GM12878 (cell line): Measurements from ENCODE around the gene DNAJC15. TPM values are rescaled to one million over a fixed set of nuclear protein-coding genes. Genes with fewer than 3 reads are reported as not detected.

Source experiments
- ASH2L ChIP-seq: fragments of 300-600, 200-600 bp; sonication (generic); IDR thresholded peaks from 2 replicates; pipeline ENCODE4 v1.6.1; 2017; ENCODE audit warnings: low read depth, mild to moderate bottlenecking, borderline replicate concordance
- BACH1 ChIP-seq: fragments of 450-650 bp; IDR thresholded peaks from 2 replicates; pipeline ENCODE4 v1.6.1; 2017; ENCODE audit warnings: mild to moderate bottlenecking, borderline replicate concordance
- BRCA1 ChIP-seq: IDR thresholded peaks from 2 replicates; pipeline ENCODE4 v1.6.1; 2011; ENCODE audit warnings: low read depth, low read length, improper control_type of control experiment
- CBX5 ChIP-seq: sonication (generic); IDR thresholded peaks from 2 replicates; pipeline ENCODE4 v1.6.1; 2016; ENCODE audit warnings: low read depth, moderate library complexity, mild to moderate bottlenecking, inconsistent platforms
- EED ChIP-seq: sonication (generic); IDR thresholded peaks from 2 replicates; pipeline ENCODE4 v1.6.1; 2016; ENCODE audit warnings: antibody characterized with exemption, low read depth
- EGR1 ChIP-seq, 2 experiments: IDR thresholded peaks; 1 replicate in 1 of 2; 2 replicates in 1 of 2; pipeline ENCODE4 v1.6.1; 2011 to 2012; ENCODE audit warnings: low read depth in 2 of 2, low read length in 2 of 2, borderline replicate concordance in 1 of 2, mild to moderate bottlenecking in 1 of 2, moderate library complexity in 1 of 2
- POLR2A ChIP-seq: IDR thresholded peaks from 2 replicates; pipeline ENCODE4 v1.6.1; 2011; ENCODE audit warnings: low read depth, mild to moderate bottlenecking, low read length
- POLR2AphosphoS2 ChIP-seq: IDR thresholded peaks from 2 replicates; pipeline ENCODE4 v1.6.1; 2011; ENCODE audit warnings: low read depth, mild to moderate bottlenecking, low read length, improper control_type of control experiment, moderate library complexity
- STAT1 ChIP-seq: fragments of 450-650 bp; conservative IDR thresholded peaks from 2 replicates; pipeline ENCODE4 v1.6.1; 2014; ENCODE audit warnings: antibody characterized with exemption, mild to moderate bottlenecking
- TCF7 ChIP-seq: IDR thresholded peaks from 2 replicates; pipeline ENCODE4 v1.6.1; 2014; ENCODE audit warnings: antibody characterized with exemption, borderline replicate concordance
- polyA plus RNA-seq, 11 experiments: library from polyadenylated mRNA; depleted of rRNA in 4 of 11; unstranded in 6 of 11; stranded (reverse) in 5 of 11; fragments of >200 nt; fragmentation: Nextera tagmentation in 4 of 11; fragmentation: Illumina TruSeq in 1 of 11; extraction: Ambion mirVana in 4 of 11; extraction: Trizol in 1 of 11; gene quantifications; 1 replicate in 1 of 11; 2 replicates in 10 of 11; pipeline versions ENCODE4 v1.2.1 to v1.2.3, GENCODE V29; 2011 to 2016; ENCODE audit warnings: inconsistent platforms in 2 of 11, missing spikeins in 2 of 11, low read depth in 1 of 11
- total RNA-seq, 4 experiments: library from RNA; depleted of rRNA in 3 of 4; stranded (reverse); fragments of >200 nt in 3 of 4; fragmentation: Illumina TruSeq in 1 of 4; extraction: Trizol in 1 of 4; gene quantifications; 2 replicates each; pipeline versions ENCODE4 v1.2.1 to v1.2.3, GENCODE V29; 2013 to 2021
- TF ChIP-seq, protein P1 (sequence below): fragments of 450-650 bp; IDR thresholded peaks from 2 replicates; pipeline ENCODE4 v1.6.1; 2017; ENCODE audit warnings: antibody characterized with exemption, mild to moderate bottlenecking, moderate library complexity
- TF ChIP-seq, protein P2 (sequence below): IDR thresholded peaks from 2 replicates; pipeline ENCODE4 v1.6.1; 2012; ENCODE audit warnings: low read length, inconsistent platforms
- TF ChIP-seq, protein P3 (sequence below): fragments of 450-650 bp; formaldehyde crosslinking; IDR thresholded peaks from 2 replicates; pipeline ENCODE4 v1.4.0; 2022; ENCODE audit warnings: mild to moderate bottlenecking, moderate library complexity
- TF ChIP-seq, protein P4 (sequence below): fragments of 450-650 bp; IDR thresholded peaks from 2 replicates; pipeline ENCODE4 v1.6.1; 2016; ENCODE audit warnings: mild to moderate bottlenecking, moderate library complexity, borderline replicate concordance
- TF ChIP-seq, protein P5 (sequence below): fragments of 150-350 bp; IDR thresholded peaks from 2 replicates; pipeline ENCODE4 v1.6.1; 2016; ENCODE audit warnings: low read depth, low read length

DNAJC15 gene
- total and polyA plus RNA-seq, 10 of the 15 experiments (the other 5 are each of a cell fraction or from before 2014, with no cell fraction given) = 13.1 to 104 (median 54.4) TPM

DNA sequence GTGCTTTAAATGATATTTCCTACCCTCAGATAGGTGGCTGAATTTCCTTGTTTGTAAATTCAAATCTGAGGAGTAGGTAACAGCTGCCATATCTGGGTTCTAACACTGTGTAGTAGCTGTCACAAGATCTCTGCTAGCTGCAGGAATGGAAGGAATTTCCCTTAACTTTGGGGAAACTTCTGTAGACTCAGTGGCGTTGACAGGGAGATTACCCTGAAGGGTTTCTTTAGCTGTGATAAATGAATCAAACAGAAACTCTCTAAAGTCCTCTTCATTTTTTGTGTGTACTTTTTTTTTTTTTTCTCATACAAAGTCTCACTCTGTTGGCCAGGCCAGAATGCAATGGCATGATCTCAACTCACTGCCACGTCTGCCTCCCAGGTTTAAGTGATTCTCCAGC lies 26.0 kb upstream of the DNAJC15 start (continued):
- TF ChIP-seq ASH2L (no peak), BACH1 (no peak), EED (peak; percentile 62; the same call in 1 of the 2 replicates), POLR2A (no peak), CBX5 (no peak), EGR1 (IDR thresholded peaks at IDR 0.05; ENCODE audit: borderline replicate concordance in 1 of 2, low read depth in 2 of 2, low read length in 2 of 2) (no peak), BRCA1 (no peak), STAT1 (no peak), TCF7 (no peak), POLR2AphosphoS2 (no peak)
- TF ChIP-seq, protein P1, sequence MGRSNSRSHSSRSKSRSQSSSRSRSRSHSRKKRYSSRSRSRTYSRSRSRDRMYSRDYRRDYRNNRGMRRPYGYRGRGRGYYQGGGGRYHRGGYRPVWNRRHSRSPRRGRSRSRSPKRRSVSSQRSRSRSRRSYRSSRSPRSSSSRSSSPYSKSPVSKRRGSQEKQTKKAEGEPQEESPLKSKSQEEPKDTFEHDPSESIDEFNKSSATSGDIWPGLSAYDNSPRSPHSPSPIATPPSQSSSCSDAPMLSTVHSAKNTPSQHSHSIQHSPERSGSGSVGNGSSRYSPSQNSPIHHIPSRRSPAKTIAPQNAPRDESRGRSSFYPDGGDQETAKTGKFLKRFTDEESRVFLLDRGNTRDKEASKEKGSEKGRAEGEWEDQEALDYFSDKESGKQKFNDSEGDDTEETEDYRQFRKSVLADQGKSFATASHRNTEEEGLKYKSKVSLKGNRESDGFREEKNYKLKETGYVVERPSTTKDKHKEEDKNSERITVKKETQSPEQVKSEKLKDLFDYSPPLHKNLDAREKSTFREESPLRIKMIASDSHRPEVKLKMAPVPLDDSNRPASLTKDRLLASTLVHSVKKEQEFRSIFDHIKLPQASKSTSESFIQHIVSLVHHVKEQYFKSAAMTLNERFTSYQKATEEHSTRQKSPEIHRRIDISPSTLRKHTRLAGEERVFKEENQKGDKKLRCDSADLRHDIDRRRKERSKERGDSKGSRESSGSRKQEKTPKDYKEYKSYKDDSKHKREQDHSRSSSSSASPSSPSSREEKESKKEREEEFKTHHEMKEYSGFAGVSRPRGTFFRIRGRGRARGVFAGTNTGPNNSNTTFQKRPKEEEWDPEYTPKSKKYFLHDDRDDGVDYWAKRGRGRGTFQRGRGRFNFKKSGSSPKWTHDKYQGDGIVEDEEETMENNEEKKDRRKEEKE = no peak
- TF ChIP-seq, protein P2, sequence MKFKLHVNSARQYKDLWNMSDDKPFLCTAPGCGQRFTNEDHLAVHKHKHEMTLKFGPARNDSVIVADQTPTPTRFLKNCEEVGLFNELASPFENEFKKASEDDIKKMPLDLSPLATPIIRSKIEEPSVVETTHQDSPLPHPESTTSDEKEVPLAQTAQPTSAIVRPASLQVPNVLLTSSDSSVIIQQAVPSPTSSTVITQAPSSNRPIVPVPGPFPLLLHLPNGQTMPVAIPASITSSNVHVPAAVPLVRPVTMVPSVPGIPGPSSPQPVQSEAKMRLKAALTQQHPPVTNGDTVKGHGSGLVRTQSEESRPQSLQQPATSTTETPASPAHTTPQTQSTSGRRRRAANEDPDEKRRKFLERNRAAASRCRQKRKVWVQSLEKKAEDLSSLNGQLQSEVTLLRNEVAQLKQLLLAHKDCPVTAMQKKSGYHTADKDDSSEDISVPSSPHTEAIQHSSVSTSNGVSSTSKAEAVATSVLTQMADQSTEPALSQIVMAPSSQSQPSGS = peak; percentile 66; the same call in 1 of the 2 replicates
- TF ChIP-seq, protein P3, sequence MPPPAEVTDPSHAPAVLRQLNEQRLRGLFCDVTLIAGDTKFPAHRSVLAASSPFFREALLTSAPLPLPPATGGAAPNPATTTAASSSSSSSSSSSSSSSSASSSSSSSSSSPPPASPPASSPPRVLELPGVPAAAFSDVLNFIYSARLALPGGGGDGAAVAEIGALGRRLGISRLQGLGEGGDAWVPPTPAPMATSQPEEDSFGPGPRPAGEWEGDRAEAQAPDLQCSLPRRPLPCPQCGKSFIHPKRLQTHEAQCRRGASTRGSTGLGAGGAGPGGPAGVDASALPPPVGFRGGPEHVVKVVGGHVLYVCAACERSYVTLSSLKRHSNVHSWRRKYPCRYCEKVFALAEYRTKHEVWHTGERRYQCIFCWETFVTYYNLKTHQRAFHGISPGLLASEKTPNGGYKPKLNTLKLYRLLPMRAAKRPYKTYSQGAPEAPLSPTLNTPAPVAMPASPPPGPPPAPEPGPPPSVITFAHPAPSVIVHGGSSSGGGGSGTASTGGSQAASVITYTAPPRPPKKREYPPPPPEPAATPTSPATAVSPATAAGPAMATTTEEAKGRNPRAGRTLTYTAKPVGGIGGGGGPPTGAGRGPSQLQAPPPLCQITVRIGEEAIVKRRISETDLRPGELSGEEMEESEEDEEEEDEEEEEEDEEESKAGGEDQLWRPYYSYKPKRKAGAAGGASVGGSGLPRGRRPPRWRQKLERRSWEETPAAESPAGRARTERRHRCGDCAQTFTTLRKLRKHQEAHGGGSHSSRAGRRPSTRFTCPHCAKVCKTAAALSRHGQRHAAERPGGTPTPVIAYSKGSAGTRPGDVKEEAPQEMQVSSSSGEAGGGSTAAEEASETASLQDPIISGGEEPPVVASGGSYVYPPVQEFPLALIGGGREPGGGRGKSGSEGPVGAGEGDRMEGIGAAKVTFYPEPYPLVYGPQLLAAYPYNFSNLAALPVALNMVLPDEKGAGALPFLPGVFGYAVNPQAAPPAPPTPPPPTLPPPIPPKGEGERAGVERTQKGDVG (CRISPR knock-in tag) = no peak
- TF ChIP-seq, protein P4, sequence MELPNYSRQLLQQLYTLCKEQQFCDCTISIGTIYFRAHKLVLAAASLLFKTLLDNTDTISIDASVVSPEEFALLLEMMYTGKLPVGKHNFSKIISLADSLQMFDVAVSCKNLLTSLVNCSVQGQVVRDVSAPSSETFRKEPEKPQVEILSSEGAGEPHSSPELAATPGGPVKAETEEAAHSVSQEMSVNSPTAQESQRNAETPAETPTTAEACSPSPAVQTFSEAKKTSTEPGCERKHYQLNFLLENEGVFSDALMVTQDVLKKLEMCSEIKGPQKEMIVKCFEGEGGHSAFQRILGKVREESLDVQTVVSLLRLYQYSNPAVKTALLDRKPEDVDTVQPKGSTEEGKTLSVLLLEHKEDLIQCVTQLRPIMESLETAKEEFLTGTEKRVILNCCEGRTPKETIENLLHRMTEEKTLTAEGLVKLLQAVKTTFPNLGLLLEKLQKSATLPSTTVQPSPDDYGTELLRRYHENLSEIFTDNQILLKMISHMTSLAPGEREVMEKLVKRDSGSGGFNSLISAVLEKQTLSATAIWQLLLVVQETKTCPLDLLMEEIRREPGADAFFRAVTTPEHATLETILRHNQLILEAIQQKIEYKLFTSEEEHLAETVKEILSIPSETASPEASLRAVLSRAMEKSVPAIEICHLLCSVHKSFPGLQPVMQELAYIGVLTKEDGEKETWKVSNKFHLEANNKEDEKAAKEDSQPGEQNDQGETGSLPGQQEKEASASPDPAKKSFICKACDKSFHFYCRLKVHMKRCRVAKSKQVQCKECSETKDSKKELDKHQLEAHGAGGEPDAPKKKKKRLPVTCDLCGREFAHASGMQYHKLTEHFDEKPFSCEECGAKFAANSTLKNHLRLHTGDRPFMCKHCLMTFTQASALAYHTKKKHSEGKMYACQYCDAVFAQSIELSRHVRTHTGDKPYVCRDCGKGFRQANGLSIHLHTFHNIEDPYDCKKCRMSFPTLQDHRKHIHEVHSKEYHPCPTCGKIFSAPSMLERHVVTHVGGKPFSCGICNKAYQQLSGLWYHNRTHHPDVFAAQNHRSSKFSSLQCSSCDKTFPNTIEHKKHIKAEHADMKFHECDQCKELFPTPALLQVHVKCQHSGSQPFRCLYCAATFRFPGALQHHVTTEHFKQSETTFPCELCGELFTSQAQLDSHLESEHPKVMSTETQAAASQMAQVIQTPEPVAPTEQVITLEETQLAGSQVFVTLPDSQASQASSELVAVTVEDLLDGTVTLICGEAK = no peak
- TF ChIP-seq, protein P5, sequence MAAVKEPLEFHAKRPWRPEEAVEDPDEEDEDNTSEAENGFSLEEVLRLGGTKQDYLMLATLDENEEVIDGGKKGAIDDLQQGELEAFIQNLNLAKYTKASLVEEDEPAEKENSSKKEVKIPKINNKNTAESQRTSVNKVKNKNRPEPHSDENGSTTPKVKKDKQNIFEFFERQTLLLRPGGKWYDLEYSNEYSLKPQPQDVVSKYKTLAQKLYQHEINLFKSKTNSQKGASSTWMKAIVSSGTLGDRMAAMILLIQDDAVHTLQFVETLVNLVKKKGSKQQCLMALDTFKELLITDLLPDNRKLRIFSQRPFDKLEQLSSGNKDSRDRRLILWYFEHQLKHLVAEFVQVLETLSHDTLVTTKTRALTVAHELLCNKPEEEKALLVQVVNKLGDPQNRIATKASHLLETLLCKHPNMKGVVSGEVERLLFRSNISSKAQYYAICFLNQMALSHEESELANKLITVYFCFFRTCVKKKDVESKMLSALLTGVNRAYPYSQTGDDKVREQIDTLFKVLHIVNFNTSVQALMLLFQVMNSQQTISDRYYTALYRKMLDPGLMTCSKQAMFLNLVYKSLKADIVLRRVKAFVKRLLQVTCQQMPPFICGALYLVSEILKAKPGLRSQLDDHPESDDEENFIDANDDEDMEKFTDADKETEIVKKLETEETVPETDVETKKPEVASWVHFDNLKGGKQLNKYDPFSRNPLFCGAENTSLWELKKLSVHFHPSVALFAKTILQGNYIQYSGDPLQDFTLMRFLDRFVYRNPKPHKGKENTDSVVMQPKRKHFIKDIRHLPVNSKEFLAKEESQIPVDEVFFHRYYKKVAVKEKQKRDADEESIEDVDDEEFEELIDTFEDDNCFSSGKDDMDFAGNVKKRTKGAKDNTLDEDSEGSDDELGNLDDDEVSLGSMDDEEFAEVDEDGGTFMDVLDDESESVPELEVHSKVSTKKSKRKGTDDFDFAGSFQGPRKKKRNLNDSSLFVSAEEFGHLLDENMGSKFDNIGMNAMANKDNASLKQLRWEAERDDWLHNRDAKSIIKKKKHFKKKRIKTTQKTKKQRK = no peak
